GM04503 (cell line): ENCODE measurements around the gene UNC5B.

Experiments used
- DNase-seq: peaks from one replicate; pipeline ENCODE4 v3.0.0-alpha.2; 2012; ENCODE audit warnings: low read depth

UNC5B gene

DNA sequence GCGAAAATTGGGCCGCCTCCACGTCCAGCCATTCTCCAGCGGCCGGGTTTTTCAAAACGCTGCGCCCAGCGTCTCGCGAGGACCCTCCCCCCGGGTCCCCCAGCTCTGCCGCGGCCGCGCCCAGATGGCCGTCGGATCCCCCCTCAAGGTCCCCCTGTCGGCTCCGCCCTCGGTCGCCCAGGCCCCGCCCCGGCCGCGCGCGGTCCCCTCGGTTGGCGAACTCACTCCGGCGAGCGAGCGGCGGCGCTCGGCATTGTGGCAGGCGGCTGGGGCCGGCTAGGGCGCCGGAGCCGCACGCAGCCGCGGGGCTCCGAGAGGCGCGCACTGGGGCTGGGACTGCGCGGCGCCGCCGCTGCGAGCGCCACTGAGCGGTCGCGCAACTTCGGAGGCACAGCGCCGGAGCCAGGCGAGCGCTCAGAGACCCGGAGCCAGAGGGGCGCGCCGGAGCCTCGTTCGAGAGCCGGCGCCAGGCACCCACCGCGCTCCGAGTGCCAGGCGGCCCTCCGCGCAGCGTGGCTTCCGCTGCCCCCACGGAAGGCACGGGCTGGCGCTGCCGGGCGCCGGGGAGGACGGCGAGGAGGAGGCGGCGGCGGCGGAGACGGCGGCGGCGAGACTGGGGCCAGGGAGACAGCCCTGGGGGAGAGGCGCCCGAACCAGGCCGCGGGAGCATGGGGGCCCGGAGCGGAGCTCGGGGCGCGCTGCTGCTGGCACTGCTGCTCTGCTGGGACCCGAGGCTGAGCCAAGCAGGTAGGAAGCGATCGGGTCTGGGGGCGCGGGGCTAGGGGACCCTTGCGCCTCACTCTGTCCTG, at the start of gene UNC5B:
Gene UNC5B, plus strand, starts transcription at position 253 of the 809 bp plus-strand sequence. Its CDS starts 416 bp downstream, at position 669.
- no peak for DNase-seq

DNA sequence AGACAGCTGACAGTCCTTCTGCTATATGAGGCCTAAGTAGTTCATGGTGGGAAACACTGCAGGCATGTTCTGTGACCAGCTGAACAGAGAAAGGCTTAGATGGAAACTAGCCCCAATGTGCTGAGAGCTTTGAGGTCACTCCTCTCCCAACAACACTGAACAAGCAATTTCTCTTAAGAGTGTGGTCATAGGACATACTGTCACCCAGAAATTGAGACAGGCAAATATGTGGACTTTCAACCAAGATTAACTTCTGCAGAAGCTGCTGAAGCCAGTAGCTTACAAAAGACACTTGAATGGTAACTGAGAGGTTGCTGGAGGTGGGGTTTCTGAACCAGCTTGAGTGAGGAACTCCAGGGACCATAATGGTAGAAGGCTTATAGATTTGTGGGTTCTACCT, 38.9 kb upstream of the UNC5B start:
- DNase-seq = no peak

DNA sequence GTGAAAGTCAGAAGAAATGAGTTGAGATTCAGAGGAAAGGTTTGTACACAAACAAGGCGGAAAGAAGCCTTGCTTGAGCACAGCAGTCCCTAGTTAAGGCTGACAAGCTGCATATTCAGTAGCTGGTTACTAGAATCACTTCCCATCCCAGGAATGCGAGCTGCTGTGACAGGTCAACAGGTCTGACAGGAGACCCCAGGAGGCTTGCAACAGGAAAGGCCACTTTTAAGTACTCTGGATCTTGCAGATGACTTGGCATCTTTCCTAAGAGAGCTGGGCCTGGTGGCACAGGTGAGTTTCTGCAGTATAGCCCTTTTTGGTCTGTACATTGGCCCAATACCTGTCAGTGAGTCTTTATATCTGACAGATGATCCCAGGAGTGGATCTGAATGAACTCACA, 35.7 kb upstream of the UNC5B start:
- DNase-seq = no peak

DNA sequence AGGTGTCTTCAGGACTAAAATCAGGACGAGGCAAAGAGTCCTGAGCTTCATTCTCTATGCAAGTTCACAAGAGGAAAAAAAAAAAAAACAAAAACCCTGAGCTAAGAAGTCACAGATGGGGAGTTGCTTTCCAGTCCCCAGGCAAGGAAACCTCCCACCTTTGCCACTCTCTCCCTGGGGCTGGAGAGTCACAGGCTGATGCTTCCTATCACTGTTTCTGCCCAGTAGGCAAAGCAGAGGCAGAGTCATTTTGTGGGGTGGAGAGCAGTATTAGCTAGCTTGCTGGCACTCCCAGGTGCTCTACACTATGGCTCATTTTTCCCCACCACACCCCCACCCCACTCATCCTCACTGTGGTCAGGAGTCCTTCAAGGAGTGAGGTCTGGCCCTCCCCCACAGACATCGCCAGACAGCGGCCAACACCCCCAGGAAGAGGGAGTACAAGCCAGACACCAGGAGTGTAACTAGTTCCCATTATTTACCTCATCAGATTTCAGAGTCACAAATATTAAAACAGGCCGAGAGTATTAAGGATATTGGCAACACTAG, 34.6 kb upstream of the UNC5B start:
- no peak for DNase-seq

DNA sequence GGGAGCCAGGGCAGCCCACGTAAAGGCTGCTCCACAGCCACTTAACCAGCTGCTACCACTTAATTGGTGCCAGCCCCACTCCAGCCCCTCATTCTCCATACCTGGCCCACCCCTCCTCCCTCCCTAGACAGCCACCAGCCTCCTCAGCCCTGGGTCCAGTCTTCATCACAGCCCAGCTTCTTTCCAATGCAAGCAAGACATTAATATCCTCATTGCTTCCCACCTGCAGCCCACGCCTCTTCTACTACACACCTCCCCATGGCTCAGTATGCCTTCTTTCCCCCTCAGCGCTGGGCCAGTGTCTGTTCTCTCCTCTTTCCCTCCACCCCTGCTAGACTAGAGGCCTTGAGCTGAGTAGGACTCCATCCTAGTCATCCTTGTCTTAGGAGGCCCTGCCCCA, 33.5 kb upstream of the UNC5B start:
- DNase-seq = no peak

DNA sequence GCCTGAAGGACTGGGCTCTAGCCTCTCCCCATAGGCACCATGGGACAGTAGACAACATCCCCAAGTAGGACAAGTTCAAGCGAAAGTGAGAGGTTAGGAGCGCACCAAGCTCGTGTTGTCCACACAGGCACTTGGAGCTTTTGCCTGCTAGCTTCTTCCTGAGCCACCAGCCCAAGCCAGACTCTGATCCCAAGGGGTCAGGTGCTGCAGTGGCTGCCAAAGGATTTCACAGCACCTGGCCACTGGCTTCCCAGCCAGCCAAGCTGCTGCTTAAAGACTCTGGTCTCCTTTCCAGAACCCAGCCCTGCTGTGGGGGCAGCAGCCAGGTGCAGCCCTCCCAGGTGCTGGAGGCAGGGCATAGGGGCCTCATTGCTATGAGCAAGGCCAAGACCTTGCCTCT, 33.0 kb upstream of the UNC5B start:
- DNase-seq = no peak

DNA sequence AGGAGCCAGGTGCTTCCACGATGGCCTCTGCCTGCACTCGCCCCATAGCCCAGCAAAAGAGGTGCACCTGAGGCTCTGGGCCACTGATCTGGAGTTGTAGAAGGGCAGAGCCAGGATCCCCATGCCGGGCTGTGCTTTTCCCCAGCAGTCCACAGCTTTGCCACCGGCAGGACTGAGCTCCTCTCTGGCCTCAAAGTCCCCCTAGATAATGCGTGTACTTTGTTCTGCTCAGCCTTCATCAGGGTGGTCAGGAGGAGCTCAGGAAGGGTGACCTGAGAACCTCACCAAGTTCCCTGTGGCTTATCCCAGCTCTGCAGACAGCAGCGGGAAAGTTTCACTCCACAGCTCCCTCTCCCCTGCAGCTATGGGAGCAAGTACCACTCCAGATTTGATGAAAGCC, 27.9 kb upstream of the UNC5B start:
- DNase-seq = no peak

DNA sequence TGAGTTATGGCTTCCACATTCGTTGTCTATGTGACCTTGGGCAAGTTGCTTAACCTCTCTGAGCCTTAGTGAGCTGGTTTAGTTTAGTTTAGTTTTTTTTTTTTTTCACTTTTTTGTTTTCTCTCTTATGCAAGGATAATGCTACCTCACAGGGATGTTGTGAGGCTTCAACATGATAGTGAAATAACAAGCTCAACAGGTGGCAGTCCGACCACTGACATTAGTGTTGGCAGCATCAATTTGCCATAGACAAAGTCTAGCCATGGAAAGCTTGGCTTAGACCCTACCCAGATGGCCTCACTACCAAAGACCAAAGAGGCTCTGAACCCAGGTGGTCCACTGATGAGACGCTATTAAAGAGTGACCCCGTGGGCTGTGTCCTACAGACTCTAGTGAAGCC, 27.2 kb upstream of the UNC5B start:
- DNase-seq = no peak

DNA sequence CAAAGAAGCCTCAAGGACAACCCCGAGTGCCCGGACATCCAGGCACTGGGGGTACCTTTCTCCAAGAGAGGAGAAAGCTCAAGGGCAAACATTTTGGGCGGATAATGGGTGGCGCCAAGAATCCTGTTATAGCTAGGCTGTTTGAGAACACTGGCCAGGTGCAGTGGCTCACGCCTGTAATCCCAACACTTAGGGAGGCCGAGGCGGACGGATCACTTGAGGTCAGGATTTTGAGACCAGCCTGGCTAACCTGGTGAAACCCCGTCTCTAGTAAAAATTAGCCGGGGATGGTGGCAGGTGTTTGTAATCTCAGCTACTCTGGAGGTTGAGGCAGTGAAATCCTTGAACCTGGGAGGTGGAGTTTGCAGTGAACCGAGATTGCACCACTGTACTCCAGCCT, 25.2 kb upstream of the UNC5B start:
- DNase-seq = no peak

DNA sequence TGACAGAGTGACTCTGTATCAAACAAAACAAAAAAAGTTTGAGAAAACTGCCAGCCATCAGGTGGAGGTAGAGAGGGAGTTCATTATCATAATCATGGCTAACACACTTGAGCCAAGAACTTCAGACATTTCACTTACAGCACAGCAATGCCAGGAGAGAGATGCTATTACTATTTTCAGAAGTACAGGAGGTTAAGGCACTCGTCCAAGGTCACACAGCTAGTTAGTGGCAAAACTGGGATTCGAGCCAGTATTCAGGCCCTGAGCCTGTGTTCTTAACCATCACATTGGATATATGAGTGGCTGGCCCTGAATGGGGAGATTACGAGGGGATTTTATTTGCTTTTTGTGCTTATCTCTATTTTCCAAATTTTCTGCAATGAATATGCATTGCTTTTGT, 24.8 kb upstream of the UNC5B start:
- DNase-seq = no peak

DNA sequence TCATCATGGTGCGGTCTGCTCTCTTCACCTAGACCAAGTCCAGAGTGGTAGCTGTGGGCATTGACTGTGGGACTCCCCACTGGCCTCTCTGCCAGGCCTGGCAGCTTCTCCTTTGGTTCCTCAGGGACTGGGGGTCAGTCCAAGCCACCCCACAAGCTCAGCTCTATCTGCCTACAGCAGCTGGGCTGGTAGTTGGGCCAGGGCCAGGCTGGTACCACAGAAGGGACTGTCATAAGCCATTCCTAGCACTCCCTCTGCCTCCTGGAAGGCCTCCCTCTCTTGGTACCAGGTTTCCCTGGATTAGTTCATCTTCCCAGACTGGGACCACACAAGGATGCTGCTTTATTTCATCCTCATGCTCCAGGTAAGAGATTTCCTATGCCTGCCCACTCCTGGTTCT, 24.2 kb upstream of the UNC5B start:
- no peak for DNase-seq

DNA sequence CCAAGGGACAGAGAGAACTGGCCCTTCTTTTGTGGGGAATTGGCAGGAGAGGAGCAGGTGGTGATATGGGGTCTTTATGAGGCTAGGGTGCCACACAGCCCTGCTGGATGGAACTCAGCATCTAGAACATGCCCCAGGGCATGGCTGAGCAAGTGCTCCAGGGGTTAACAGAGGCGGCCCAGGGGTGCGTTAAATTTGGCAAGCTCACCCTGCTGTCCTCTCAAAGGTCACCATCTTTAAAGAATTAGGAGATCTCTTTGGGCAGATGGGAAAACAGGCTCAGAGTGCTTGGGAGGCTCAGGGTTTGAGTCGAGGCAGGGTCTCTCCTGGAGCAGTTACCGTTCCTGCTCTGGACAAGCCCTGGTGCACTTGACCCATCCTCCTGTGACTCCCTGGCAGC, 21.4 kb upstream of the UNC5B start:
- no peak for DNase-seq

DNA sequence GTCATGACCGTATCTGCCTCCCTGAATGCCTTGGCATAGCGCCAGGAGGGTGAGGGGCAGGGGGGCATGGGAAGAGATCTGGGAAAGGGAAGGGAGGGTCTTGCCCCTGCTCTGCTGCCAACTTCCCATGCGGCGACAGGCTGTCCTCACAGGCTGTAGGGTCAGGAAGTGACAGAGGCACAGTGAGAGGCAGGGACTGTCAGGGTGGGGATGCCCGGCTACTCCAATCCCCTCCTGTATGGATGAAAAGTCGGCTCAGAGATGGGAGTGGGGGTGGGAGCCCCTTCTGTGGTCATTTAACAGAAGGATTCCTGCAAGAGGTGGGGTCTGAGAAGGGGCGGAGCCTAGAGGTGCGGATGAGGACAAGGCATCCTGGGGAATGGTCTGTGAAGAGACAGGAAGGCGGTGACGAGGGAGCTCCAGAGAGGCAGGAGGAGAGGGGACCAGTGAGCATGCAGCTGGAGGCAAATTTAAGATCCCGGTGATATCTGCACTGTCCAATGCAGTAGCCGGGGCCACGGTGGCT, 20.8 kb upstream of the UNC5B start:
- no peak for DNase-seq

DNA sequence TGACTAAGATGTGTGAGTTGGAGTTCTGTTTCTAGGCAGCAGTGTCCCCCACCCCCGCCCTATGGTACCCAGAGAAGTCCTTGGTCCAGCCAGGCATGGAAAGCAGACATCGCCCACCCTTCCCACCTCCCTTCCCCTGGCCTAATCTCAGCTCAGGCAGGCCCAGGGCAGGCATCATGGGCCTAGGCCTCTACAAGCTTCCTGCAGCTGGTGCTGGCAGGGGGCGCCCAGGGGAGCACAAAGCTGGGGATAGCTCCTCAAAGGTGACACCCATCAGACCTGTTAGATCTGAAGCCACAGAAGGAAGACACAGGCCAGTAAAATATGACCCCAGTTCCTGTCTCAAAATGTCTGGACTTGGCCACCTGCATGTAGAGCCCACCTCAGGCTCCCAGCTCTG, 18.9 kb upstream of the UNC5B start:
- DNase-seq = no peak

DNA sequence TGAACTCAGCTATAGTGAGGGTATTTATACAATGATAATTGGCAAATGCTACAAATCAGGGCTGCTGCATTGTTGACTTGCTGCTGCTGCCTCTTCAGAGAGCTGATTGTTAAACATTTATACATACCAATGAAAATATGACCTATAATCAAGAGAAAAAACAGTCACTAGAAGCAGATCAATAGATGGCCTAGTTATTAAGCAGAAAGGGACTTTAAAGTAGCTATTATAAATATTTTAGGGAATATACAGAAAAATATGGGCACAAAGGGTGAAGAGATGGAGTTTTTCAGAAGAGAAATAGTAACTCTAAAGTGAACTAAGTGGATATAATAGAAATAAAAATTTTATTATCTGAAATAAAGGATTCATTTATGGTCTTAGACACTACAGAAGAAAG, 14.4 kb upstream of the UNC5B start:
- no peak for DNase-seq

DNA sequence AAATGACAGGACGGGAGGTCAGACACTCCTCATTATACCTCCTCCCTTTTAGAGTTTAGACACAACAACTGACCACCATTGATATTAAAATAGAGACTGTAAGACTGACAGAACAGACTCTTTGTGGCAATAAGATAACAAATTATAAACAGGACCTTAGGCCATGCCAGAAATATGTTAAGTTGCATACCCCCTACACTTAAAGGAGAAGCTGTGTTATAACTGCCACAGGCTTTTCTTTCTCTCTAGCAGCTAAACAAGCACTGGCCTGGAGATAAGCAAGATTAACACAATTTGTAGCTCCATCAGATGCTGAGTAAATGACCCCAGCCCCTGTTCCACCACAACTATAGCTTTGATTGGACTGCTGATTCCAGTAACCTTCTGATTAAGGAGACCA, 10.5 kb upstream of the UNC5B start:
- no peak for DNase-seq

DNA sequence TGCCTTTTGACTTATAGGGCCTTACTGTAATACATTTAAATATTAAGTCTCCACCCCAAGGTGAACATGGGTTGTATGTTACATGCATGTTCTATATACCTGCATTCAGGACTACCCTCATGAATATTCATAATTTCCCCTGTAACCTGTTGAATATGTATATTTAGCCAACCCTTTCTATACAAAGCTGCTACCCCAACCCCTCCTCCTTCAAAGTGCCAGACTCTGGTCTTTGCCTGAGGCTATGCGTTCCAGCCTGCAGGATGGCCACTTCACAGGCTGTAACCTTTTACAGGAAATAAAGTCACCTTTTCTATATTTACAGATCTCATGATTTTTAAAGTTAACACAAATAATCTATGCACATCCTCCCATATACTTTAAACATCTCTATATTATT, 10.1 kb upstream of the UNC5B start:
- no peak for DNase-seq

DNA sequence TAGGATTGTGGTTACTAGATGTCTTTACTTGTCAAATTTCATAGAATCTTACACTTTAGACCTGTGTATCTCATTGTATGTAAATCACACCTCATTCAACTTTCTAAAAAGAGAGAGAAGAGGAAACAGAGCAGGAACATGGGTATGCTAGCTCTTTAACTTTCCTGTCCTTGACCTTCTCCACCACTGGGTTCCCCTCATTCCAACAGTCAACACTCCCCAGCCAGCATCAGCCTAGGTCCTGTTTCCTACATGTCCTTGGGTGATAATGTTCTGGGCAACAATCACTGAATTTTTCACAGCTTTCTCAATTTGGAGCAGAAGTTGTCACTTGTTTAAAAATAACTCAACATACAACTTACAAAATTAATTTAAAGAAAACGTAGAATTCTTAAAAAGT, 9.2 kb upstream of the UNC5B start:
- no peak for DNase-seq

DNA sequence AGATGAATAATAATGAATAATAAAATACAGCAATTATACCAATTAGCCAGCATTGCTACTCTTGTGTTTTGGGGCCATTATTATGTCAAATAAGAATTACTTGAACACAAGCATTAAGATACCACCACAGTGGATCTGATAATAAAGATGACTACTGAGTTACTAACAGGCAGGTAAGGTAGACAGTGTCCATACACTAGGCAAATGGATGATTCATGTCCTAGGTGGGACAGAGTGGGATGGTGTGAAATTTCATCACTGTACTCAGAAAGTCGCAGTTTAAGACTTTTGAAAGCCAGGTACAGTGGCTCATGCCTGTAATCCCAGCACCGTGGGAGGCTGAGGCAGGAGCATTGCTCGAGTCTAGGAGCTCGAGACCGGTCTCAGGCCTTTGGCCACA, 8.7 kb upstream of the UNC5B start:
- DNase-seq = no peak

DNA sequence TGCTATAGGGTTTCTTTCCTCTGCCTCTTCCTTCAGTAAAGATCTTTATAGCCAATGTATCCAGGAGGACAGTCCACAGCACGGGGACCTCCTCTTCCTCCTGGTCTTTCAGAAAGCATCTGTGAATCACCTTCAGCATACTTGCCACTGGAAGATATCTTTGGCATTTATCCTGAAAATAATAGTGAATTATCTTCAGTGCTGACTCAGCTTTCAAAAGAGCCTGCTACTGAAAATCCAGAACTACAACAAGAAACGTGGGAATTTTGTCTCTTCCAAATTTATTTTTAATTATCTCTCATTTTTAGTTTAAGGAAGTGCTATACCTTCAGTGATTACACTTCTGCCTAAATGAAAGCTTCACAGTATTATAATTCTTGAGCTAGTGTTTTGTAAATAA, 7.6 kb upstream of the UNC5B start:
- DNase-seq = no peak

DNA sequence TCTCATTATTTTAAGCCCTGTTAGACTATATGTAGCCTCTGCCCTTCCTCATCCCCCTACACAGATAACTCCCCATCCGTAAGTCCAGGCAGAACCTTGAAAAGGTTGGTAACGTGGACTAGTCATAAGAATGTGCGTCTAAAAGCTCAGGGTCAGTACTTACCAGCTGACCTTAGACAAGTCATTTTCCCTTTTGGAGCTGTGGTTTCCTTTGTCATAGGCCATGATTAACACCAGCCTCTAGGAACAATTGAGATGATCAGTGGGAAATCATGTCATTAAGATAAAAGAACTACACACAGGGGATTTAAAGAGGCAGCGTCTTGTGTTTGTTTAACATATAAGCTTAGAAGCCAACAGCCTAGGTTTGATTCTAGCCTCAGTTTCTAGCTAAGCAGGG, 6.9 kb upstream of the UNC5B start:
- no peak for DNase-seq

DNA sequence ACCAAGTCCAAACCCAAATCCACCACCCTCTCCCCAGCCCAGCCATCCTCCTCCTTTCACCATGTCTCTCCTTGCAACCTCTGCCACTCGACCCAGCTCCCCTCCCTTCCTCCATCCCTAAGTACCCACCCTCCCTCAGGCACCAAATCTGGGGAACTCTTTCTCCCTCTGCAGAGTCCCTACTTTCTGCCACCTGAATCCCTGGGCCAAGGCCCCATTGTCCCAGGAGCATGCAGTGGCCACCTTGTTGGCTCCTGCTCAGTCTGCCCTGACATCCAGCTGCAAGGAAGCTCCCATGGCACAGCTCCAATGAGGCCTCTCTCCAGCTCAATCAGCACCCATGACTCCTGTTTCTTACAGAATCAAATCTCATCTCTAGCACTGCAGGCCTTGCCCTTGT, 5.5 kb upstream of the UNC5B start:
- DNase-seq = no peak

DNA sequence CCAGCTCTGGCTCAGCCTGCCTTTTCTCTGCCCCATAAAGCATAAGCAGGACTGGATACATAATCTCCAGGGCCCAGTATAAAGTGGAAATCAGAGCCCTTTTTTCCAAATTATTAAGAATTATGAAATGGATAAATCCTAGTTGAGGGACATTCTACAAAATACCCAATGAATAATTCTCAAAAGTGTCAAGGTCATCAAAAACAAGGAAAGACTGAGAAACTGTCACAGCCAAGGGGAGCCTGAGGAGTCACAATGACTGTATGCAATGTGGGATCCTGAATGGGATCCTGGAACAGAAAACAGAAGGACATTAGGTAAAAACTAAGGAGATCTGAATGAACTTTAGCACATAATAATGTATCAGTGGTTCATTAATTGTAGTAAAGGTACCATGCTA, 4.8 kb upstream of the UNC5B start:
- no peak for DNase-seq

DNA sequence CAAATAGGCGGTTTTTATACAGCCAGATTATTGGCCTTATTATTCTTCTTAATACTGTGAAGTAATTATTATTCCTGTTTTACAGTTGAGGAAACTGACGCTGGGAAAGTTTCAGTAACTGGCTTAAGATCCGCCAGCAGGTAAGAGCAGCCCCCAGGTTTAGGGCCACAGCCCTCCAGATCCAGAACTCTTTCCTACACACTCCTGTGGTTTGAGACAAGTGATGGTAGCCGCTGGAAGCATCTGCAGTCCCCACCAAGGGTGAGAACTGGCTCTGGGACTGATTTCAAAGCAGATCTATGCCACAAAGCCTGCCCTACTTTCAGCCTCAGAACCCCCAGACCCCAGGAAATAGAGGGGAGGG, 3.0 kb upstream of the UNC5B start:
- DNase-seq = no peak
